Posterior cingulate gyrus (tissue), 11 donors: ENCODE data around the gene SLC16A13.
"Not testable (repeated sequence)": the region's sequence is repeated elsewhere in the genome, so short reads cannot be mapped to it uniquely, and the experiment has no call there.

Experiments
- DNase-seq, 10 donors: peaks; one replicate each; pipeline versions ENCODE4 v3.0.0 to v3.0.0-alpha.2; 2020 to 2021; ENCODE audit warnings: mixed read lengths in 3 of 10
- intact Hi-C: fragments of 100-400 bp; cut with DNase I; formaldehyde crosslinking; loops from one replicate; pipeline ENCODE4 v1.15.1; 2023

The SLC16A13 gene, protein sequence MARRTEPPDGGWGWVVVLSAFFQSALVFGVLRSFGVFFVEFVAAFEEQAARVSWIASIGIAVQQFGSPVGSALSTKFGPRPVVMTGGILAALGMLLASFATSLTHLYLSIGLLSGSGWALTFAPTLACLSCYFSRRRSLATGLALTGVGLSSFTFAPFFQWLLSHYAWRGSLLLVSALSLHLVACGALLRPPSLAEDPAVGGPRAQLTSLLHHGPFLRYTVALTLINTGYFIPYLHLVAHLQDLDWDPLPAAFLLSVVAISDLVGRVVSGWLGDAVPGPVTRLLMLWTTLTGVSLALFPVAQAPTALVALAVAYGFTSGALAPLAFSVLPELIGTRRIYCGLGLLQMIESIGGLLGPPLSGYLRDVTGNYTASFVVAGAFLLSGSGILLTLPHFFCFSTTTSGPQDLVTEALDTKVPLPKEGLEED

GRCh38 chr17:7035591-7036368 is at the start of gene SLC16A13:
SLC16A13 (plus strand) TSS chr17:7036015; CDS start chr17:7036383, 368 bp downstream.
- intact Hi-C loops: no loop called here
- peak; percentile 77 to 99 (median 95) for DNase-seq

DNA sequence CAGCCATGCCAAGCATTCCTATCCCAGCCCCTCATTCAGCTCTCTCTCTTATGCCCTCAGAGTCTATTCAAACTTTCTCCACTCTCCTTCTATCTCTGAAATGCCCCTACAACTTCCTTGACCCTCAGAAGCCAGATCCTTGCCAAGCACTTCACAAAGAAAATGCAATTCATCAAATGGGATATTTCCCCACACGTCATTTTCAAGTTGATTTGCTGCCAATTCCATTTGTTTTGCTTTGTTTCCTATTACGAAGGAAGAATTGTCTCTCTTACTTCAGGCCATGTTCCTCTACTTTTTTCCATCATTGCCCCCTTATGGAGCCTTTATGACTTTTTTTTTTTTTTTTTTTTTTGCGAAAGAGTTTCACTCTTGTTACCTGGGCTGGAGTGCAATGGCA is 49.1 kb upstream of the SLC16A13 start:
- intact Hi-C loops: no loop called here
- no peak for DNase-seq

DNA sequence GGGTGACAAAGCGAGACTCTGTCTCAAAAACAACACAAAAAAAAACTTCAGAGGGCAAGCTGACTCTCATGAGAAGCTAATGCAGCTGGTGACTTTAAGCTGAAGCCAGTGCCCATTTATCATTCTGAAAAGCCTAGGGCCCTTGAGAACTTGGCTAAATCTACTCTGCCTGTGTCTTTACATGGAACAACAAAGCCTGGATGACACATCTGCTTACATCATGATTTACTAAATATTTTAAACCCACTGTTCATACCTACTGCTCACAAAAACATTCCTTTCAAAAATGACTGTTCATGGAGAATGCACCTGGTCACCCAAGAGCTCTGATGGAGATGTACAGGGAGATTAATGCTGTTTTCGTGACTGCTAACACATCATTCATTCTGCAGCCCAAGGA is 46.0 kb upstream of the SLC16A13 start:
- no peak for DNase-seq
- intact Hi-C loops: no loop called here

DNA sequence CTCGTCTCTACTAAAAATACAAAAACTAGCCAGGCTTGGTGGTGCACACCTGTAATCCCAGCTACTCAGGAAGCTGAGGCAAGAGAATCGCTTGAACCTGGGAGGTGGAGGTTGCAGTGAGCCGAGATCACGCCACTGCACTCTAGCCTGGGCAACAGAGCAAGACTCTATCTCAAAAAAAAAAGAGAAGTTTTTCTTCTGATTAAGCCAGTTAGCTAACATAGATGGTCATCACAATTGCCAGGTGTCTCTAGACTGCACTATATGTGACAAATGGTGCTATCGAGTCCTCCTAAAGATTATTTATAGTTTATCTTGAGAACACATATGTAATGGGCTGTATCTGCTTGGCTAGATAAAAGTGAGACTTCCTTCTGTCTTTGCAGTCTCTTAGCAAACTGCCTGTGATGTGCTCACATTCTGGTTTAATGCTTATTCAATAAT is 42.2 kb upstream of the SLC16A13 start:
- intact Hi-C loops, DNase-seq: not testable (repeated sequence)

GRCh38 chr17:6994118-6994598 is 41.7 kb upstream of the SLC16A13 start:
- intact Hi-C loops: no loop called here
- DNase-seq: no peak

DNA sequence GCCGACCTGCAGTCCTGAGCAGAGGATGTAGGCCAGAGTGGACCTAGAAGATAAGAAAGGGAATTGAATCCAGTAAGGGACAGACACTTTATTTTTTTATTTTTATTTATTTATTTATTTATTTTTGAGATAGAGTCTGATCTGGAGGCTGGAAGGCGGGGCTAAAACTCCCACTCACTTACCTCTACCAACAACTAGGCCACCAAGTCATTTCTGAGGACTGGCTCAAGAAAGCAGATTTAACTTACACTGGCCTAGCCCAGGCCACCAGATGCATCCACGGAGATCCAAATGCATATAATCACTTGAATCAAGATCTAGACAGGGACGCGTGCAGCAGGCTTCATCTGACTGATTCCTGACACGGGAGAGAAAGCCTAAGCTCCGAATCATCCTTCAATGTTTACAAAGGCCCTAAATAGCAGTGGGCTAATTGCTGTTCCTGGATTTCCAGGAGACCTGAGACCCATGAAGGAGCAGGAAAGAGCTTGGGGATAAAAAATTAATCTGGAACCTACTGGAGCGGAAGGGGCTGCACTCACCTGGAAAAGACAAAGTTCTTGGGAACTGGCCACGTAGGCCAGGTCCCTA is 41.1 kb upstream of the SLC16A13 start:
- no peak for DNase-seq
- intact Hi-C loops: no loop called here

GRCh38 chr17:6995500-6996255 is 40.1 kb upstream of the SLC16A13 start, which contains the start of gene ALOX12:
ALOX12 (plus strand) TSS chr17:6996049; CDS start chr17:6996118, 69 bp downstream.
- no peak for DNase-seq
- intact Hi-C loops: no loop called here

DNA sequence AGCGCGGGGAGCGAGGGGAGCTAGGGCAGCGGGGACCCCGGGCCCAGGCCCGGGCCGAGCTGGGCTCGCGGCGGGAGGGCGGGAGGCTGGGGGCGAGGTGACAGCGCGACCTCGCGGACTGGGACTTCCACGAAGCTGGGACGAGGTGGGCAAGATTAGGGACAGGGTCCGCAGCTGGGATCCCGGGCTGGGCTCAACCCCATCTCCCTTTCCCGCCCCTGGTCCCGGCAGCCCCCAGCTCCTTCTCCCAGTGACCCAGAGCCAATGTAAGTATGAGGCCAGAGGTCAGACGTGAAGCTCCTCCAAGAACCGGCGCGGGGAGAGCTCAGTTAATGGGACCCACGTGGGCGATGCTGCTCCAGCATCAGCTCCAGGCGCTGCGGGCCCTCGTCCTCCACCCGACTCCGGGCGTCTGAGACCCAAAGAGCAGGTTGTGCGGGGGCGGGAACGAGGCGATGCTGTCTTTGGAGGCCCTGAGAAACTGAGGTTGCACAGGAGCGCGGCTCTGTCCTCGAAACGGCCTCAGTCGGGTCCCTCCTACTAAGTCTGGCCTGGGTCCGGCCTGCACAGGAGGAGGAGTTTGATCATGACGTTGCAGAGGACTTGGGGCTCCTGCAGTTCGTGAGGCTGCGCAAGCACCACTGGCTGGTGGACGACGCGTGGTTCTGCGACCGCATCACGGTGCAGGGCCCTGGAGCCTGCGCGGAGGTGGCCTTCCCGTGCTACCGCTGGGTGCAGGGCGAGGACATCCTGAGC is 39.4 kb upstream of the SLC16A13 start:
- DNase-seq: no peak
- intact Hi-C loops: no loop called here

GRCh38 chr17:6997171-6997570 is 38.6 kb upstream of the SLC16A13 start:
- DNase-seq: no peak
- intact Hi-C loops: no loop called here

- intact Hi-C loops: no loop called here
- DNase-seq: peak in 1 of 10 donors; percentile 45
These were observed 36.8 kb upstream of the SLC16A13 start for GRCh38 chr17:6998855-6999508.

DNA sequence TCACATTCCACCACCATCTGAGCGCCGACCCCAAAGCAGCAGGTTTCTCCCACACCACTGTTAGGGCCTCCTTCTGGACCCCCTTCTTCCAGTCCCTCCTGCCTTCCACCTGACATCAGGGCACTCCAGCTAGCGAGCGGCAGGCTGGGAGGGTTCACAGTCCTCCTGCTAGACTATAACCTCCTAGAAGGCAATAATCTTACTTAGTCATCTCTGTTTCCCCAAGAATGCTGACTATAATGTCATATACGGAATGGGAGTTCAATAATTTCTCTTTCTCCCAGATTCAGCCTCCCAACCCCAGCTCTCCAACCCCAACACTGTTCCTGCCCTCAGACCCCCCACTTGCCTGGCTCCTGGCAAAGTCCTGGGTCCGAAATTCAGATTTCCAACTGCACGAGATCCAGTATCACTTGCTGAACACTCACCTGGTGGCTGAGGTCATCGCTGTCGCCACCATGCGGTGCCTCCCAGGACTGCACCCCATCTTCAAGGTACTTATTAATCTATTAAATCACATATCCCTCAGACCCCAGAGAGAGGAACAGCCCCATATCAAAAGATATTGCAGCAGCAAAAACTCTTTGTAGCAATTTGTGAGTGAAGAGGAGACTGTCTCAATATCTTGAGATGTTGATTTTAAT is 34.4 kb upstream of the SLC16A13 start:
- peak in 2 of 10 donors; percentile 64 to 90 for DNase-seq
- intact Hi-C loops: no loop called here

- DNase-seq: peak in 1 of 10 donors; percentile 5
- intact Hi-C loops: no loop called here
These were observed 33.3 kb upstream of the SLC16A13 start for GRCh38 chr17:7002288-7003047.

- no peak for DNase-seq
- intact Hi-C loops: loop anchor here (1.0 to 2.0 kb wide), 3 partner anchors 93 to 337 kb away; no protein-coding TSS in a partner anchor
These were observed 32.1 kb upstream of the SLC16A13 start for GRCh38 chr17:7003745-7004144.

DNA sequence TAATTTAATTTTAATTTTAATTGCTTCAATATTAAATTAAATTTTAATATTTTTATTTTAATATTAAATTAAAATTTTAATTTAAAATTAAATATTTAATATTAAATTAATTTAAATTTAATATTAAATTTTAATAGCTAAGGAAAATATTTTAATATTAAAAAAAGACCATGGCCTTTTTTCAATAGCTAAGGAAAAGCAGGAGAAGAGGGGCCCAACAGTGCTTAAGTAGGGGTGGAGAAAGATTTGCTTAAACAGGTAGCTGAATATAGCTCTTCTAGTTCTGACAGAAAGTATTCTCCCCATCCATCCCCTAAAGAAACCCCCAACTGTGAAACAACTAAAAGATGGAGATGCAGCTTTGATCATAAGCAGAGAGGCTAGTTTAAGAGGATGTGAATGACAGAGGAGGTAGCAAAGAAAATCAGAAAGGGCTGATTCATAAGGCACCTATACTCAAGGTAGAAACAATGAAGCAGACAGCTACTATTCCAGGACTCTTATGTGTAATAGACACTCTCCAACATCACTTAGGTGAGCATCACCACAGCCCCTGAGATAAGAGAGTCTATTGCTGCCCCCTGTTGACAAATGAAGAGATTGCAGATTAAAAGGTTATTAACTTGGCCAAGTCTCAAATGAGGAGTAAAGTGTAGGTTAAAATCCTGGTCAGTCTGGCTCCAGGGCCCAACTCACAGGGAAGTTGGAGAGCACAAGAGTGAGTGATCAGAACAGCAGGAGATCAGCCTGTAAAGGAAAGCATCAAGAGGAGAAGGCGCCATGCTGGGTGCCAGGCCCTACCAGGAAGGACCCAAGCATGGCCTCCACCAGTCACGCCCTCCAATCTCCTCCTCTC is 31.2 kb upstream of the SLC16A13 start:
- DNase-seq: no peak

DNA sequence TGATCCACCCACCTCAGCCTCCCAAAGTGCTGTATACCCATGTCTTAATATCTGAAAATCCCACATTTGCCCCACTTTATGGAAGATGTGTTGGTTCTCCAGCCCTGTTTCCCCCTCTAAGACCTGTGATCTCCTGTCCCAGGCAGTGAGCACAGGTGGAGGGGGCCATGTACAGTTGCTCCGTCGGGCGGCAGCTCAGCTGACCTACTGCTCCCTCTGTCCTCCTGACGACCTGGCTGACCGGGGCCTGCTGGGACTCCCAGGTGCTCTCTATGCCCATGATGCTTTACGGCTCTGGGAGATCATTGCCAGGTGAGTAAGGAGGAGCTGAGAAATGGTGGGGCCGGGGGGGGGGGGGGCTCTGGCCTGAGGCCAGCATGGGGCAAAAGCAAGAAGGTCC is 30.1 kb upstream of the SLC16A13 start:
- intact Hi-C loops: loop anchor here (2.0 kb wide), 2 partner anchors 95 to 339 kb away; no protein-coding TSS in a partner anchor
- DNase-seq: no peak

More for the DNA sequence above, 31.2 kb upstream of the SLC16A13 start:
- intact Hi-C loops: loop anchor here (1.0 to 2.0 kb wide), 3 partner anchors 94 to 338 kb away; no protein-coding TSS in a partner anchor

DNA sequence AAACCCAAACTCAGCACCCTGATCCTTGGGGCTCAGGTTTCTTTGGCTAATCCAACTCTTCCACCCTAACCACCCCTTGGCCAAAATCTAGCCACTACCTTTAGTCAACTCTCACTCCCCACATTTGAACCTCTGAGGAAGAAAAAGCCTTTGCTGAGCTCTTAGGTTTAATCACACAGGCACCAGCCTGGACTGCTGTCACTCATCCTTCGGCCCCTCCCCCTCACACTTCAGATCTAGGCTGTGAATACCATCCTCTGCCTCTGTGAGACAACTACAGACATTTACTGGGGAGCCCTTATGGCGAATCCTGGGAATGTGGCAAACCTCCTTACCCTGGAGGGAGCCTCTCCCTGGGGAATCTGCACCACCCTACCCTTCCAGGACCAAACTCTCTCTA is 28.7 kb upstream of the SLC16A13 start:
- intact Hi-C loops: no loop called here
- peak in 1 of 10 donors; percentile 26 for DNase-seq
